GM19328 (cell line): ENCODE data around the gene MTX1.
"Not testable (repeated sequence)": the region's sequence is repeated elsewhere in the genome, so short reads cannot be mapped to it uniquely, and the experiment has no call there.

Experiments
- ATAC-seq: cut with Tn5 transposase; IDR thresholded peaks from one replicate; pipeline ENCODE4 v1.9.1; 2021; ENCODE audit warnings: mild to moderate bottlenecking, moderate library complexity; ENCODE audit not compliant: unreplicated experiment

Gene MTX1

GRCh38 chr1:155186794-155187455, 21.6 kb upstream of the MTX1 start:
- ATAC-seq, result no peak

GRCh38 chr1:155187456-155187891, 21.0 kb upstream of the MTX1 start:
- ATAC-seq, result no peak

GRCh38 chr1:155188268-155188667, 20.2 kb upstream of the MTX1 start:
- ATAC-seq, result no peak

- ATAC-seq, result not testable (repeated sequence)
Observed at GRCh38 chr1:155189926-155190325, 18.6 kb upstream of the MTX1 start.

GRCh38 chr1:155191904-155192303, 16.6 kb upstream of the MTX1 start:
- ATAC-seq, result no peak

GRCh38 chr1:155192346-155193274, 15.9 kb upstream of the MTX1 start:
- no peak for ATAC-seq

GRCh38 chr1:155193275-155193990, 15.1 kb upstream of the MTX1 start:
- peak; percentile 48 for ATAC-seq

- ATAC-seq, result not testable (repeated sequence)
Observed at GRCh38 chr1:155193991-155194240, 14.6 kb upstream of the MTX1 start.

GRCh38 chr1:155195201-155196102, 13.0 kb upstream of the MTX1 start:
- no peak for ATAC-seq

- ATAC-seq, result no peak
Observed at GRCh38 chr1:155196103-155196892, 12.2 kb upstream of the MTX1 start.

GRCh38 chr1:155196893-155197638, 11.4 kb upstream of the MTX1 start:
- no peak for ATAC-seq

GRCh38 chr1:155197901-155198546, 10.5 kb upstream of the MTX1 start:
- ATAC-seq, result no peak

- no peak for ATAC-seq
Observed at GRCh38 chr1:155198547-155198906, 10.0 kb upstream of the MTX1 start.

- ATAC-seq, result no peak
Observed at GRCh38 chr1:155199792-155200191, 8.7 kb upstream of the MTX1 start.

GRCh38 chr1:155200920-155201319, 7.6 kb upstream of the MTX1 start:
- ATAC-seq, result no peak

GRCh38 chr1:155202198-155202597, 6.3 kb upstream of the MTX1 start:
- ATAC-seq, result no peak

GRCh38 chr1:155202731-155203515, 5.6 kb upstream of the MTX1 start:
- no peak for ATAC-seq

- ATAC-seq, result no peak
Observed at GRCh38 chr1:155205035-155205434, 3.5 kb upstream of the MTX1 start.
